Trophoblast cell (in vitro differentiated cells and primary cell): Measurements from ENCODE around the gene UCN2.

Source experiments
- DNase-seq, 2 donors: peaks; one replicate each; pipeline ENCODE4 v3.0.0-alpha.2; 2016
- H2AFZ ChIP-seq: 2 replicates; pipeline ENCODE4 v1.6.1; 2013; ENCODE audit warnings: low read length, moderate library complexity, mild to moderate bottlenecking; ENCODE audit not compliant: insufficient read depth, poor library complexity
- H2AK5ac ChIP-seq: 2 replicates; pipeline ENCODE4 v1.6.1; 2013; ENCODE audit warnings: mild to moderate bottlenecking, low read length
- H2BK120ac ChIP-seq: 2 replicates; pipeline ENCODE4 v1.6.1; 2013; ENCODE audit warnings: low read length, mild to moderate bottlenecking, moderate library complexity; ENCODE audit not compliant: insufficient read depth, poor library complexity
- H2BK12ac ChIP-seq: 2 replicates; pipeline ENCODE4 v1.6.1; 2013; ENCODE audit warnings: mild to moderate bottlenecking, low read length, moderate library complexity
- H2BK5ac ChIP-seq: 2 replicates; pipeline ENCODE4 v1.6.1; 2013; ENCODE audit warnings: low read length, low read depth, moderate library complexity, mild to moderate bottlenecking; ENCODE audit not compliant: poor library complexity
- H3K14ac ChIP-seq: 2 replicates; pipeline ENCODE4 v1.6.1; 2013; ENCODE audit warnings: mild to moderate bottlenecking, low read length
- H3K18ac ChIP-seq: 2 replicates; pipeline ENCODE4 v1.6.1; 2013; ENCODE audit warnings: mild to moderate bottlenecking, low read length
- H3K23ac ChIP-seq: 2 replicates; pipeline ENCODE4 v1.6.1; 2013; ENCODE audit warnings: low read length
- H3K27ac ChIP-seq: 2 replicates; pipeline ENCODE4 v1.5.1; 2013; ENCODE audit warnings: low read depth, mild to moderate bottlenecking, inconsistent platforms, low read length, moderate library complexity
- H3K27me3 ChIP-seq: 2 replicates; pipeline ENCODE4 v1.6.1; 2013; ENCODE audit warnings: inconsistent platforms, mild to moderate bottlenecking, low read length, moderate library complexity; ENCODE audit not compliant: insufficient read depth
- H3K36me3 ChIP-seq, 2 experiments: 1 replicate in 1 of 2; 2 replicates in 1 of 2; pipeline ENCODE4 v1.6.1; 2013; ENCODE audit warnings: low read length in 2 of 2, mild to moderate bottlenecking in 2 of 2, moderate library complexity in 1 of 2; ENCODE audit not compliant: insufficient read depth in 2 of 2, control insufficient read depth in 1 of 2
- H3K4ac ChIP-seq: 2 replicates; pipeline ENCODE4 v1.6.1; 2013; ENCODE audit warnings: low read depth, mild to moderate bottlenecking, low read length, moderate library complexity
- H3K4me1 ChIP-seq, 2 experiments: 1 replicate in 1 of 2; 2 replicates in 1 of 2; pipeline ENCODE4 v1.6.1; 2013; ENCODE audit warnings: low read length in 2 of 2, mild to moderate bottlenecking in 2 of 2, moderate library complexity in 1 of 2; ENCODE audit not compliant: insufficient read depth in 2 of 2, control insufficient read depth in 1 of 2
- H3K4me2 ChIP-seq: 2 replicates; pipeline ENCODE4 v1.6.1; 2013; ENCODE audit warnings: inconsistent platforms, mild to moderate bottlenecking, low read length, moderate library complexity
- H3K4me3 ChIP-seq: 2 replicates; pipeline ENCODE4 v1.5.1; 2013; ENCODE audit warnings: mild to moderate bottlenecking, low read depth, low read length, inconsistent platforms
- H3K79me1 ChIP-seq: one replicate; pipeline ENCODE4 v1.6.1; 2013; ENCODE audit warnings: low read length
- H3K79me2 ChIP-seq: 2 replicates; pipeline ENCODE4 v1.6.1; 2013; ENCODE audit warnings: low read length, mild to moderate bottlenecking; ENCODE audit not compliant: control insufficient read depth, insufficient read depth, poor library complexity
- H3K9ac ChIP-seq: 2 replicates; pipeline ENCODE4 v1.6.1; 2013; ENCODE audit warnings: mild to moderate bottlenecking, low read length
- H3K9me3 ChIP-seq: 2 replicates; pipeline ENCODE4 v1.6.1; 2013; ENCODE audit warnings: low read depth, mild to moderate bottlenecking, control low read depth, inconsistent platforms, low read length; ENCODE audit not compliant: insufficient read depth
- H4K12ac ChIP-seq: 2 replicates; pipeline ENCODE4 v1.6.1; 2013; ENCODE audit warnings: low read depth, mild to moderate bottlenecking, low read length, moderate library complexity
- H4K8ac ChIP-seq: 2 replicates; pipeline ENCODE4 v1.6.1; 2013; ENCODE audit warnings: low read depth, mild to moderate bottlenecking, low read length, moderate library complexity
- H4K91ac ChIP-seq: one replicate; pipeline ENCODE4 v1.6.1; 2013; ENCODE audit warnings: low read depth, mild to moderate bottlenecking, low read length, moderate library complexity
- WGBS: extraction: QIAGEN DNeasy Blood & Tissue Kit; methylation state at CpG from one replicate; pipeline ENCODE4 v1.1.7; 2013; ENCODE audit warnings: missing lambda C conversion rate; ENCODE audit not compliant: insufficient read length, insufficient coverage; ENCODE audit errors: extremely low coverage; 5-methylcytosine and 5-hydroxymethylcytosine counted together

UCN2 gene

GRCh38 chr3:48601622-48601994 is 38.0 kb upstream of the UCN2 start:
- Histone ChIP-seq H2BK120ac (no peak overlapping the region), H3K4me1 (peaks cover 30 to 31% of the 10 kb centered on the region in 2 experiments), H3K4me3 (no peak overlapping the region), H4K12ac (no peak overlapping the region), H3K27ac (no peak overlapping the region), H3K18ac (no peak overlapping the region), H4K8ac (no peak overlapping the region), H2BK5ac (no peak overlapping the region), H4K91ac (no peak overlapping the region), H3K23ac (no peak overlapping the region), H3K14ac (no peak overlapping the region), H3K27me3 (no peaks in the 10 kb centered on the region), H3K79me1 (peaks cover 23% of the 10 kb centered on the region), H3K9me3 (no peaks in the 10 kb centered on the region), H3K36me3 (peaks cover 79 to 84% of the 10 kb centered on the region in 2 experiments), H3K9ac (no peak overlapping the region), H2AFZ (no peak overlapping the region), H2AK5ac (no peak overlapping the region), H3K4ac (no peak overlapping the region), H3K4me2 (no peak overlapping the region), H3K79me2 (peaks cover 12% of the 10 kb centered on the region), H2BK12ac (no peak overlapping the region)
- no peak for DNase-seq
- WGBS, result no CpG with 5 or more reads among the region's 2 CpGs

GRCh38 chr3:48600711-48601621 is 37.4 kb upstream of the UCN2 start:
- Histone ChIP-seq H2BK12ac (no peak overlapping the region), H3K9ac (no peak overlapping the region), H2AFZ (no peak overlapping the region), H3K36me3 (peaks cover 80 to 85% of the 10 kb centered on the region in 2 experiments), H3K4me1 (peaks cover 36 to 38% of the 10 kb centered on the region in 2 experiments), H4K12ac (no peak overlapping the region), H3K27ac (no peak overlapping the region), H3K4me3 (no peak overlapping the region), H3K79me2 (peaks cover 14% of the 10 kb centered on the region), H2BK120ac (no peak overlapping the region), H3K79me1 (peaks cover 30% of the 10 kb centered on the region), H3K18ac (no peak overlapping the region), H3K4ac (no peak overlapping the region), H3K9me3 (no peaks in the 10 kb centered on the region), H2BK5ac (no peak overlapping the region), H3K14ac (no peak overlapping the region), H2AK5ac (no peak overlapping the region), H3K27me3 (no peaks in the 10 kb centered on the region), H3K23ac (no peak overlapping the region), H4K91ac (no peak overlapping the region), H4K8ac (no peak overlapping the region), H3K4me2 (no peak overlapping the region)
- DNase-seq, result no peak
- no CpG with 5 or more reads among the region's 19 CpGs for WGBS

GRCh38 chr3:48599509-48600285 is 36.1 kb upstream of the UCN2 start:
- no peak overlapping the region for H3K23ac ChIP-seq
- H3K79me2 ChIP-seq, result peaks cover 14% of the 10 kb centered on the region
- no peak overlapping the region for H2BK12ac ChIP-seq
- H4K12ac ChIP-seq, result no peak overlapping the region
- H3K27me3 ChIP-seq, result no peaks in the 10 kb centered on the region
- H3K79me1 ChIP-seq, result peaks cover 36% of the 10 kb centered on the region
- H4K8ac ChIP-seq, result no peak overlapping the region
- no CpG with 5 or more reads among the region's 12 CpGs for WGBS
- no peaks in the 10 kb centered on the region for H3K9me3 ChIP-seq
- H2BK5ac ChIP-seq, result peak overlapping the region; percentile 32
- peaks cover 47 to 49% of the 10 kb centered on the region in 2 experiments for H3K4me1 ChIP-seq
- H3K9ac ChIP-seq, result no peak overlapping the region
- peak overlapping the region; percentile 50 for H2BK120ac ChIP-seq
- no peak overlapping the region for H2AK5ac ChIP-seq
- no peak for DNase-seq
- peak overlapping the region; percentile 91 for H3K27ac ChIP-seq
- peaks cover 67 to 72% of the 10 kb centered on the region in 2 experiments for H3K36me3 ChIP-seq
- H2AFZ ChIP-seq, result no peak overlapping the region
- H3K14ac ChIP-seq, result peak overlapping the region; percentile 4
- no peak overlapping the region for H3K18ac ChIP-seq
- no peak overlapping the region for H3K4me2 ChIP-seq
- peak overlapping the region; percentile 78 for H4K91ac ChIP-seq
- H3K4ac ChIP-seq, result no peak overlapping the region
- H3K4me3 ChIP-seq, result no peak overlapping the region

- H3K4ac ChIP-seq, result no peak overlapping the region
- H3K4me1 ChIP-seq, result peaks cover 52 to 55% of the 10 kb centered on the region in 2 experiments
- H3K23ac ChIP-seq, result no peak overlapping the region
- no CpG with 5 or more reads among the region's 11 CpGs for WGBS
- H3K27ac ChIP-seq, result peak overlapping the region; percentile 91
- no peak overlapping the region for H3K9ac ChIP-seq
- peak overlapping the region; percentile 4 for H3K14ac ChIP-seq
- H3K9me3 ChIP-seq, result no peaks in the 10 kb centered on the region
- H3K79me1 ChIP-seq, result peaks cover 42% of the 10 kb centered on the region
- peak overlapping the region; percentile 3 for H3K18ac ChIP-seq
- no peak overlapping the region for H2AFZ ChIP-seq
- H3K4me3 ChIP-seq, result no peak overlapping the region
- H4K91ac ChIP-seq, result peak overlapping the region; percentile 78
- peaks cover 61 to 66% of the 10 kb centered on the region in 2 experiments for H3K36me3 ChIP-seq
- peaks cover 14% of the 10 kb centered on the region for H3K79me2 ChIP-seq
- peak overlapping the region; percentile 50 for H2BK120ac ChIP-seq
- no peak overlapping the region for H4K8ac ChIP-seq
- H2BK5ac ChIP-seq, result peak overlapping the region; percentile 32
- H2AK5ac ChIP-seq, result peak overlapping the region; percentile 16
- H3K4me2 ChIP-seq, result no peak overlapping the region
- peak overlapping the region; percentile 34 for H2BK12ac ChIP-seq
- no peak for DNase-seq
- no peak overlapping the region for H4K12ac ChIP-seq
- H3K27me3 ChIP-seq, result no peaks in the 10 kb centered on the region
These were observed 35.5 kb upstream of the UCN2 start for GRCh38 chr3:48599077-48599501.
